ENCODE measurements around the gene HAUS7. TPM values are rescaled to one million over a fixed set of nuclear protein-coding genes. Genes with fewer than 3 reads are reported as not detected.

The HAUS7 gene
- total and polyA plus RNA-seq, 2 of the 8 experiments (the other 6 are each of a cell fraction or from before 2014, with no cell fraction given) = 45.4 to 54.0 TPM

GRCh38 chrX:153406903-153407302 is 63.5 kb downstream of the HAUS7 start (continued):
- TF ChIP-seq, protein P1, sequence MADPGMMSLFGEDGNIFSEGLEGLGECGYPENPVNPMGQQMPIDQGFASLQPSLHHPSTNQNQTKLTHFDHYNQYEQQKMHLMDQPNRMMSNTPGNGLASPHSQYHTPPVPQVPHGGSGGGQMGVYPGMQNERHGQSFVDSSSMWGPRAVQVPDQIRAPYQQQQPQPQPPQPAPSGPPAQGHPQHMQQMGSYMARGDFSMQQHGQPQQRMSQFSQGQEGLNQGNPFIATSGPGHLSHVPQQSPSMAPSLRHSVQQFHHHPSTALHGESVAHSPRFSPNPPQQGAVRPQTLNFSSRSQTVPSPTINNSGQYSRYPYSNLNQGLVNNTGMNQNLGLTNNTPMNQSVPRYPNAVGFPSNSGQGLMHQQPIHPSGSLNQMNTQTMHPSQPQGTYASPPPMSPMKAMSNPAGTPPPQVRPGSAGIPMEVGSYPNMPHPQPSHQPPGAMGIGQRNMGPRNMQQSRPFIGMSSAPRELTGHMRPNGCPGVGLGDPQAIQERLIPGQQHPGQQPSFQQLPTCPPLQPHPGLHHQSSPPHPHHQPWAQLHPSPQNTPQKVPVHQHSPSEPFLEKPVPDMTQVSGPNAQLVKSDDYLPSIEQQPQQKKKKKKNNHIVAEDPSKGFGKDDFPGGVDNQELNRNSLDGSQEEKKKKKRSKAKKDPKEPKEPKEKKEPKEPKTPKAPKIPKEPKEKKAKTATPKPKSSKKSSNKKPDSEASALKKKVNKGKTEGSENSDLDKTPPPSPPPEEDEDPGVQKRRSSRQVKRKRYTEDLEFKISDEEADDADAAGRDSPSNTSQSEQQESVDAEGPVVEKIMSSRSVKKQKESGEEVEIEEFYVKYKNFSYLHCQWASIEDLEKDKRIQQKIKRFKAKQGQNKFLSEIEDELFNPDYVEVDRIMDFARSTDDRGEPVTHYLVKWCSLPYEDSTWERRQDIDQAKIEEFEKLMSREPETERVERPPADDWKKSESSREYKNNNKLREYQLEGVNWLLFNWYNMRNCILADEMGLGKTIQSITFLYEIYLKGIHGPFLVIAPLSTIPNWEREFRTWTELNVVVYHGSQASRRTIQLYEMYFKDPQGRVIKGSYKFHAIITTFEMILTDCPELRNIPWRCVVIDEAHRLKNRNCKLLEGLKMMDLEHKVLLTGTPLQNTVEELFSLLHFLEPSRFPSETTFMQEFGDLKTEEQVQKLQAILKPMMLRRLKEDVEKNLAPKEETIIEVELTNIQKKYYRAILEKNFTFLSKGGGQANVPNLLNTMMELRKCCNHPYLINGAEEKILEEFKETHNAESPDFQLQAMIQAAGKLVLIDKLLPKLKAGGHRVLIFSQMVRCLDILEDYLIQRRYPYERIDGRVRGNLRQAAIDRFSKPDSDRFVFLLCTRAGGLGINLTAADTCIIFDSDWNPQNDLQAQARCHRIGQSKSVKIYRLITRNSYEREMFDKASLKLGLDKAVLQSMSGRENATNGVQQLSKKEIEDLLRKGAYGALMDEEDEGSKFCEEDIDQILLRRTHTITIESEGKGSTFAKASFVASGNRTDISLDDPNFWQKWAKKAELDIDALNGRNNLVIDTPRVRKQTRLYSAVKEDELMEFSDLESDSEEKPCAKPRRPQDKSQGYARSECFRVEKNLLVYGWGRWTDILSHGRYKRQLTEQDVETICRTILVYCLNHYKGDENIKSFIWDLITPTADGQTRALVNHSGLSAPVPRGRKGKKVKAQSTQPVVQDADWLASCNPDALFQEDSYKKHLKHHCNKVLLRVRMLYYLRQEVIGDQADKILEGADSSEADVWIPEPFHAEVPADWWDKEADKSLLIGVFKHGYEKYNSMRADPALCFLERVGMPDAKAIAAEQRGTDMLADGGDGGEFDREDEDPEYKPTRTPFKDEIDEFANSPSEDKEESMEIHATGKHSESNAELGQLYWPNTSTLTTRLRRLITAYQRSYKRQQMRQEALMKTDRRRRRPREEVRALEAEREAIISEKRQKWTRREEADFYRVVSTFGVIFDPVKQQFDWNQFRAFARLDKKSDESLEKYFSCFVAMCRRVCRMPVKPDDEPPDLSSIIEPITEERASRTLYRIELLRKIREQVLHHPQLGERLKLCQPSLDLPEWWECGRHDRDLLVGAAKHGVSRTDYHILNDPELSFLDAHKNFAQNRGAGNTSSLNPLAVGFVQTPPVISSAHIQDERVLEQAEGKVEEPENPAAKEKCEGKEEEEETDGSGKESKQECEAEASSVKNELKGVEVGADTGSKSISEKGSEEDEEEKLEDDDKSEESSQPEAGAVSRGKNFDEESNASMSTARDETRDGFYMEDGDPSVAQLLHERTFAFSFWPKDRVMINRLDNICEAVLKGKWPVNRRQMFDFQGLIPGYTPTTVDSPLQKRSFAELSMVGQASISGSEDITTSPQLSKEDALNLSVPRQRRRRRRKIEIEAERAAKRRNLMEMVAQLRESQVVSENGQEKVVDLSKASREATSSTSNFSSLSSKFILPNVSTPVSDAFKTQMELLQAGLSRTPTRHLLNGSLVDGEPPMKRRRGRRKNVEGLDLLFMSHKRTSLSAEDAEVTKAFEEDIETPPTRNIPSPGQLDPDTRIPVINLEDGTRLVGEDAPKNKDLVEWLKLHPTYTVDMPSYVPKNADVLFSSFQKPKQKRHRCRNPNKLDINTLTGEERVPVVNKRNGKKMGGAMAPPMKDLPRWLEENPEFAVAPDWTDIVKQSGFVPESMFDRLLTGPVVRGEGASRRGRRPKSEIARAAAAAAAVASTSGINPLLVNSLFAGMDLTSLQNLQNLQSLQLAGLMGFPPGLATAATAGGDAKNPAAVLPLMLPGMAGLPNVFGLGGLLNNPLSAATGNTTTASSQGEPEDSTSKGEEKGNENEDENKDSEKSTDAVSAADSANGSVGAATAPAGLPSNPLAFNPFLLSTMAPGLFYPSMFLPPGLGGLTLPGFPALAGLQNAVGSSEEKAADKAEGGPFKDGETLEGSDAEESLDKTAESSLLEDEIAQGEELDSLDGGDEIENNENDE (IDR thresholded peaks at IDR 0.05; ENCODE audit: insufficient replicate concordance, low read length) = no peak
- TF ChIP-seq, protein P2, sequence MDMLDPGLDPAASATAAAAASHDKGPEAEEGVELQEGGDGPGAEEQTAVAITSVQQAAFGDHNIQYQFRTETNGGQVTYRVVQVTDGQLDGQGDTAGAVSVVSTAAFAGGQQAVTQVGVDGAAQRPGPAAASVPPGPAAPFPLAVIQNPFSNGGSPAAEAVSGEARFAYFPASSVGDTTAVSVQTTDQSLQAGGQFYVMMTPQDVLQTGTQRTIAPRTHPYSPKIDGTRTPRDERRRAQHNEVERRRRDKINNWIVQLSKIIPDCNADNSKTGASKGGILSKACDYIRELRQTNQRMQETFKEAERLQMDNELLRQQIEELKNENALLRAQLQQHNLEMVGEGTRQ (IDR thresholded peaks at IDR 0.05; ENCODE audit: low read length) = no peak
- TF ChIP-seq CTBP2 (IDR thresholded peaks at IDR 0.05; ENCODE audit: borderline replicate concordance, insufficient read depth, insufficient read length, low read length) = no peak
- TF ChIP-seq SP2 (IDR thresholded peaks at IDR 0.05; ENCODE audit: low read length) = no peak
- TF ChIP-seq MAX (IDR thresholded peaks at IDR 0.05) = no peak
- no peak for TF ChIP-seq ZNF274 (IDR thresholded peaks at IDR 0.05; ENCODE audit: borderline replicate concordance, extremely low read depth, low read length)
- no peak for TF ChIP-seq HDAC2 (IDR thresholded peaks at IDR 0.05; ENCODE audit: borderline replicate concordance in 1 of 2, low read depth in 2 of 2, low read length in 2 of 2)
- no peak for TF ChIP-seq CEBPB (IDR thresholded peaks at IDR 0.05; ENCODE audit: low read depth, low read length)
- TF ChIP-seq TAF1 (IDR thresholded peaks at IDR 0.05; ENCODE audit: low read depth, low read length) = no peak
- no peak for TF ChIP-seq CBX8 (IDR thresholded peaks at IDR 0.05; ENCODE audit: borderline replicate concordance, low read depth, low read length)
